Muscle of arm (tissue), 12 donors: ENCODE measurements around the gene TBC1D13. TPM values are rescaled to one million over a fixed set of nuclear protein-coding genes. Genes with fewer than 3 reads are reported as not detected.
"Not testable (repeated sequence)": the region's sequence is repeated elsewhere in the genome, so short reads cannot be mapped to it uniquely, and the experiment has no call there.

Experiments
- DNase-seq: peaks from one replicate; pipeline ENCODE4 v3.0.0-alpha.2; 2013
- polyA plus RNA-seq, 12 donors: library from polyadenylated mRNA; unstranded; fragments of 120-200 nt; gene quantifications; one replicate each; pipeline ENCODE4 v1.2.1, GENCODE V29; 2013; ENCODE audit not compliant: insufficient read length in 12 of 12

Gene TBC1D13
- polyA plus RNA-seq, 12 donors: 24.0 to 43.9 (median 36.9) TPM; not detected in 1

- no peak for DNase-seq
Observed at GRCh38 chr9:128781187-128782070, 5.6 kb upstream of the TBC1D13 start.

- no peak for DNase-seq
Observed at GRCh38 chr9:128782669-128783068, 4.4 kb upstream of the TBC1D13 start.

GRCh38 chr9:128785427-128785826 is 1.6 kb upstream of the TBC1D13 start:
- DNase-seq: no peak

GRCh38 chr9:128787659-128788058 is 606 bp downstream of the TBC1D13 start:
- no peak for DNase-seq

- no peak for DNase-seq
Observed at GRCh38 chr9:128788445-128788844, 1.4 kb downstream of the TBC1D13 start.

- DNase-seq: no peak
Observed at GRCh38 chr9:128790536-128790935, 3.5 kb downstream of the TBC1D13 start.

- no peak for DNase-seq
Observed at GRCh38 chr9:128792134-128792533, 5.1 kb downstream of the TBC1D13 start.

- no peak for DNase-seq
Observed at GRCh38 chr9:128792978-128793686, 6.1 kb downstream of the TBC1D13 start.

- not testable (repeated sequence) for DNase-seq
Observed at GRCh38 chr9:128794961-128795360, 7.9 kb downstream of the TBC1D13 start.

- no peak for DNase-seq
Observed at GRCh38 chr9:128798896-128799295, 11.8 kb downstream of the TBC1D13 start.

- no peak for DNase-seq
Observed at GRCh38 chr9:128800061-128800460, 13.0 kb downstream of the TBC1D13 start.

- DNase-seq: no peak
Observed at GRCh38 chr9:128802482-128802881, 15.4 kb downstream of the TBC1D13 start.

- no peak for DNase-seq
Observed at GRCh38 chr9:128805661-128806060, 18.6 kb downstream of the TBC1D13 start.

- DNase-seq: no peak
Observed at GRCh38 chr9:128807827-128808226, 20.8 kb downstream of the TBC1D13 start.

- no peak for DNase-seq
Observed at GRCh38 chr9:128808543-128808942, 21.5 kb downstream of the TBC1D13 start.

GRCh38 chr9:128809036-128809599 is 22.1 kb downstream of the TBC1D13 start:
- DNase-seq: no peak

GRCh38 chr9:128809831-128810230 is 22.8 kb downstream of the TBC1D13 start:
- no peak for DNase-seq

- no peak for DNase-seq
Observed at GRCh38 chr9:128810873-128811272, 23.8 kb downstream of the TBC1D13 start.

GRCh38 chr9:128818099-128818838 is 31.2 kb downstream of the TBC1D13 start, which contains the start of gene ENDOG:
Gene ENDOG, plus strand, starts transcription at chr9:128818500. Its CDS starts 185 bp downstream, at chr9:128818685.
- peak; percentile 99 for DNase-seq

GRCh38 chr9:128818839-128819715 is 32.0 kb downstream of the TBC1D13 start:
- peak; percentile 23 for DNase-seq
